GM12878 (cell line): ENCODE results near the gene IQUB.

Source experiments
- BRCA1 ChIP-seq: IDR thresholded peaks from 2 replicates; pipeline ENCODE4 v1.6.1; 2011; ENCODE audit warnings: low read depth, low read length, improper control_type of control experiment
- CTCF ChIP-seq, 3 experiments: IDR thresholded peaks in 2 of 3; conservative IDR thresholded peaks in 1 of 3; 2 replicates each; pipeline ENCODE4 v1.5.1; 2011; ENCODE audit warnings: low read depth in 3 of 3, low read length in 3 of 3, mild to moderate bottlenecking in 3 of 3, control low read depth in 2 of 3, moderate library complexity in 2 of 3, inconsistent platforms in 1 of 3, mixed read lengths in 1 of 3; ENCODE audit not compliant: control insufficient read depth in 2 of 3, insufficient read depth in 1 of 3; ENCODE audit errors: extremely low read depth in 1 of 3
- FOS ChIP-seq: IDR thresholded peaks from 3 replicates; pipeline ENCODE4 v1.6.1; 2011; ENCODE audit warnings: borderline replicate concordance; ENCODE audit not compliant: insufficient read length; ENCODE audit errors: extremely low read depth
- FOXM1 ChIP-seq: IDR thresholded peaks from 2 replicates; pipeline ENCODE4 v1.6.1; 2012; ENCODE audit warnings: low read depth, mild to moderate bottlenecking, inconsistent platforms, low read length, moderate library complexity
- HCFC1 ChIP-seq: fragments of 150-350 bp; IDR thresholded peaks from 2 replicates; pipeline ENCODE4 v1.6.1; 2014; ENCODE audit warnings: low read length
- LARP7 ChIP-seq: fragments of 450-650 bp; IDR thresholded peaks from 2 replicates; pipeline ENCODE4 v1.6.1; 2017; ENCODE audit warnings: mild to moderate bottlenecking
- PBX3 ChIP-seq: IDR thresholded peaks from 2 replicates; pipeline ENCODE4 v1.6.1; 2011; ENCODE audit warnings: mild to moderate bottlenecking, low read depth, low read length, moderate library complexity; ENCODE audit not compliant: insufficient replicate concordance
- POLR2AphosphoS5 ChIP-seq: IDR thresholded peaks from 2 replicates; pipeline ENCODE4 v1.6.1; 2011; ENCODE audit warnings: mild to moderate bottlenecking, low read length, inconsistent platforms
- RBBP5 ChIP-seq: fragments of 200-600 bp; sonication (generic); conservative IDR thresholded peaks from 2 replicates; pipeline ENCODE4 v1.6.1; 2016
- REST ChIP-seq: IDR thresholded peaks from 2 replicates; pipeline ENCODE4 v1.6.1; 2012; ENCODE audit warnings: mild to moderate bottlenecking, low read depth, low read length
- SIN3A ChIP-seq: IDR thresholded peaks from 2 replicates; pipeline ENCODE4 v1.6.1; 2012; ENCODE audit warnings: low read depth, low read length, improper control_type of control experiment
- YY1 ChIP-seq: IDR thresholded peaks from 2 replicates; pipeline ENCODE4 v1.6.1; 2011; ENCODE audit warnings: low read depth, mild to moderate bottlenecking, low read length
- ZNF274 ChIP-seq: IDR thresholded peaks from one replicate; pipeline ENCODE4 v1.8.0; 2011; ENCODE audit not compliant: insufficient read length, insufficient read depth

GRCh38 chr7:123439191-123439590 is 95.2 kb downstream of the IQUB start:
- TF ChIP-seq POLR2AphosphoS5 (no peak), ZNF274 (no peak), HCFC1 (no peak), FOS (no peak), LARP7 (no peak), REST (no peak), PBX3 (no peak), YY1 (no peak), RBBP5 (no peak), FOXM1 (no peak), BRCA1 (no peak), SIN3A (no peak), CTCF (IDR thresholded peaks at IDR 0.05 in 2 of 3, conservative IDR thresholded peaks at IDR 0.05 in 1 of 3; ENCODE audit: control insufficient read depth in 2 of 3, extremely low read depth in 1 of 3, insufficient read depth in 1 of 3, low read depth in 3 of 3, low read length in 3 of 3) (no peak)
